ENCODE results near the gene KBTBD13.
"Not testable (repeated sequence)": the region's sequence is repeated elsewhere in the genome, so short reads cannot be mapped to it uniquely, and the experiment has no call there.

KBTBD13 gene

DNA sequence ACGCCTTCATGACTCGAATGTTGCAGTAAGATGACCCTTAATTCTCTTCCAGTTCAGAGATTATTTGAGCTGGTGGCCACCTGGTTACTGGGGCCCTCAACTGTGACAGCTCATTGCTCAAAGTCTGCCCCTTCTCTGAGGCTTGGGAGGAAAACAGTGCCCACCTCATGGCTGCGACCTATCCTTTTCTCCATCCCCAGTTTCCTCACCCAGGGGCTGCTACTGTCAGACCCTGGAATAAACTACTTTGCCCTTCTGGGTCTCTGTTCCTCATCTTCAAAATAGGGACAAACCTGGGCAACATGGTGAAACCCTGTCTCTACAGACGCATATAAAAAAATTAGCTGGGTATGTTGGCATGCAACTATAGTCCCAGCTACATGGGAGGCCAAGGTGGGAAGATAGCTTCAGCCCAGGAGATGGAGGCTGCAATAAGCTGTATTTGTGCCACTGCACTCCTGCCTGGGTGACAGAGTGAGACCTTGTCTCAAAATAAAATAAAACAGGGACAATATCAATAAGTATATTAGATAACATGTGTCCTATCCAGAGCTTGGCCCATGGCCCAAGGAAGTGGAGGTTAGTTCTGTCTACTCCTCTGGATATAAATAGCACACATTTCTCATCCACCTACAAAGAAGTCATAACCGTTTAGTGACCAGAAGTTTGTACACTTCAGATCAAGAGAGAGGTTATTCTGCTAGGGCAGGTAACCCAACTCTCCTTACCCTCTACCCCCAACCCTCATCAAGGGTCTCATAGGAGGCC, 6.6 kb upstream of the KBTBD13 start:
- no peak for DNase-seq

DNA sequence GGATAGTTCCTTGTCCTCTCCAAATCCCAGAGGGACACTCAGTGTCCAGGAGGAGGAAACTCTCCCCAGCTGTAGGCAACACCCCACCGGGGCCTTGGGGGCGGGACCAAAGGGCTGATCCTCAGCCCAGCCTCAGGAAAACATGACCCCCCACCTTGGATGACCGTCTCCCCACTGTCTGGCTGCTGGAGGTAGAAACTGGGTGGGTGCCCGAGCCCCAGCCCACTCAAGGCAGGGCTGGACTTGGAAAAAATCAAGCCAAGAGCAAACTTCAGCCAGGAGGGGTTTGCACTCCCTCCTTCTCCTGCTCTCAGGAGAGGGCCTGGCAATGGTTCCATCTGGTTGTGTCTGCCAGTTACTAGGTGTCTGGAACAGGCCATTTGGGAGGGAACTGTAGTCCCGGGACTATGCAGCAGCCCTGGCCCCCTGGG, 5.2 kb upstream of the KBTBD13 start:
- DNase-seq: no peak

DNA sequence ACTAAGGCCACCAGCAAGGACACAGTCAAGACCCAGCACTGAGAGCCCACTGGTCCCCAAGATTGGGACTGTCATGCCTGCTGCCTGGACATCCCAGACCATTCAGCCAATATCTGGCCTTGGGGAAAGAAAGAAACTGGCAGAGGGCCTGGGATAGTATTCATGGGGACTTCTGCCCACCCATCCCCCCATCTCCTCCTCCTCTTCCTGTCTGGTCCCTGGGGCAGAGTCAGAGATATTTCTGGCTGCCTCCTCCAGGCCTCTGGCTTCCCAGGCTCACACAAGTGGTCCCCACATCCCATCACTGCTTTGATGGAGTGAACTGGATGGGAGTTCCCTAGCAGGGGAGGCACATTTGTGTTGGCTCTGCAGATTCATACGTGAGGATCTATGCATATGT, 4.5 kb upstream of the KBTBD13 start:
- DNase-seq: no peak

DNA sequence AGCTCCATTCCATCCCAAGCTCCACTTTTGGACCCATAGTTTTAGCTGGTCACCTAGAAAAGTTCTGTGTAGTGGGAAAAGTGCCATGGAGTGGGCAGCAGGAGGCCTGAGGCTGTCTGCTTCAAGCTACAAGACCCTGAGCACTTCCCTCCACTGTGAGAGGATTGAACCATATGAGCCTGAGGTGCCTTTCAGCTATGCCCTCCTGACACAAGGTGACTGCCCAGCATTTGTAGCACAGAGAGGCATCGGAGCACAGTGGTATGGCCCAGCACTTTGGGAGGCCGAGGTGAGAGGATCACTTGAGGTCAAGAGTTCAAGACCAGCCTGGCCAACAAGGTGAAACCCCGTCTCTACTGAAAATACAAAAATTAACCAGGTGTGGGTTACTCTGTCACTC, 3.9 kb upstream of the KBTBD13 start:
- no peak for DNase-seq

DNA sequence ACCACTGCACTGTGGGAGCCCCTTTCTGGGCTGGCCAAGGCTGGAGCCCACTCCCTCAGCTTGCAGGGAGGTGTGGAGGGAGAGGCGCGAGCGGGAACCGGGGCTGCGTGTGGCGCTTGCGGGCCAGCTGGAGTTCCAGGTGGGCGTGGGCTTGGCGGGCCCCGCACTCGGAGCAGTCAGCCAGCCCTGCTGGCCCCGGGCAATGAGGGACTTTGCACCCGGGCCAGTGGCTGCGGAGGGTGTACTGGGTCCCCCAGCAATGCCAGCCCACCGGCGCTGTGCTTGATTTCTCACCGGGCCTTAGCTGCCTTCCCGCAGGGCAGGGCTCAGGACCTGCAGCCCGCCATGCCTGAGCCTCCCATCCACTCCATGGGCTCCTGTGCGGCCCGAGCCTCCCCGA, 1.6 kb upstream of the KBTBD13 start:
- DNase-seq: not testable (repeated sequence)

DNA sequence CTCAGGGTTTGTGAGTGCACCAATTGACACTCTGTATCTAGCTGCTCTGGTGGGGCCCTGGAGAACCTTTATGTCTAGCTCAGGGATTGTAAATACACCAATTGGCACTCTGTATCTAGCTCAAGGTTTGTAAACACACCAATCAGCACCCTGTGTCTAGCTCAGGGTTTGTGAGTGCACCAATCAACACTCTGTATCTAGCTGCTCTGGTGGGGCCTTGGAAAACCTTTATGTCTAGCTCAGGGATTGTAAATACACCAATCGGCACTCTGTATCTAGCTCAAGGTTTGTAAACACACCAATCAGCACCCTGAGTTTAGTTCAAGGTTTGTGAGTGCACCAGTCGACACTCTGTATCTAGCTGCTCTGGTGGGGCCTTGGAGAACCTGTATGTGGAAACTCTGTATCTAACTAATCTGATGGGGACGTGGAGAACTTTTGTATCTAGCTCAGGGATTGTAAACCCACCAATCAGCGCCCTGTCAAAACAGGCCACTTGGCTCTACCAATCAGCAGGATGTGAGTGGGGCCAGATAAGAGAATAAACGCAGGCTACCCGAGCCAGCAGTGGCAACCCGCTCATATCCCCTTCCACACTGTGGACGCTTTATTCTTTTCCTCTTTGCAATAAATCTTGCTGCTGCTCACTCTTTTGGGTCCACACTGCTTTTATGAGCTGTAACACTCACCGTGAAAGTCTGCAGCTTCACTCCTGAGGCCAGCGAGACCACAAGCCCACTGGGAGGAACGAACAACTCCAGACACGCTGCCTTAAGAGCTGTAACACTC, 745 bp upstream of the KBTBD13 start:
- not testable (repeated sequence) for DNase-seq

DNA sequence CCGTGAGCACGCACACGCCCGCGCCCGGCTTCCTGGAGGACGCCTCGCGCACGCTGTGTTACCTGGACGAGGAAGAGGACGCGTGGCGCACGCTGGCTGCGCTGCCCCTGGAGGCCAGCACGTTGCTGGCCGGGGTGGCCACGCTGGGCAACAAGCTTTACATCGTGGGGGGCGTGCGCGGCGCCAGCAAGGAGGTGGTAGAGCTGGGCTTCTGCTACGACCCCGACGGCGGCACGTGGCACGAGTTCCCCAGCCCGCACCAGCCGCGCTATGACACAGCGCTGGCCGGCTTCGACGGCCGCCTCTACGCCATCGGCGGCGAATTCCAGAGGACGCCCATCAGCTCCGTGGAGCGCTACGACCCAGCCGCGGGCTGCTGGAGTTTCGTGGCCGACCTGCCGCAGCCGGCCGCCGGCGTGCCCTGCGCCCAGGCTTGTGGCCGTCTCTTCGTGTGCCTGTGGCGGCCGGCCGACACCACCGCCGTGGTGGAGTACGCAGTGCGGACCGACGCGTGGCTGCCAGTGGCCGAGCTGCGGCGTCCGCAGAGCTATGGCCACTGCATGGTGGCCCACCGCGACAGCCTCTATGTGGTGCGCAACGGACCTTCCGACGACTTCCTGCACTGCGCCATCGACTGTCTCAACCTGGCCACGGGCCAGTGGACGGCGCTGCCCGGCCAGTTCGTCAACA, 890 bp downstream of the KBTBD13 start:
- DNase-seq: no peak

DNA sequence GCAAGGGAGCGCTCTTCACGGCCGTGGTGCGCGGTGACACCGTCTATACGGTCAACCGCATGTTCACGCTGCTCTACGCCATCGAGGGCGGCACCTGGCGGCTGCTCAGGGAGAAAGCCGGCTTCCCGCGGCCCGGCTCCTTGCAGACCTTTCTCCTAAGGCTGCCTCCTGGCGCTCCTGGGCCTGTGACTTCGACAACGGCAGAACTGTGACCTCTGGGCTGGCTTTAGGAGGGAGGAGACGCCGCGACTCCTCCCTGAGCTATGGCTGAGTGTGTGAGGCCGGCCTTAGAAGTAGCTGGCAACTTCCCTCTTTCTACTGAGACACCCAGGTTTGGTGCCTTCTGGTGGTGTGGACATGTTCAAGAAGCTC, 1.4 kb downstream of the KBTBD13 start:
- peak; percentile 30 for DNase-seq

DNA sequence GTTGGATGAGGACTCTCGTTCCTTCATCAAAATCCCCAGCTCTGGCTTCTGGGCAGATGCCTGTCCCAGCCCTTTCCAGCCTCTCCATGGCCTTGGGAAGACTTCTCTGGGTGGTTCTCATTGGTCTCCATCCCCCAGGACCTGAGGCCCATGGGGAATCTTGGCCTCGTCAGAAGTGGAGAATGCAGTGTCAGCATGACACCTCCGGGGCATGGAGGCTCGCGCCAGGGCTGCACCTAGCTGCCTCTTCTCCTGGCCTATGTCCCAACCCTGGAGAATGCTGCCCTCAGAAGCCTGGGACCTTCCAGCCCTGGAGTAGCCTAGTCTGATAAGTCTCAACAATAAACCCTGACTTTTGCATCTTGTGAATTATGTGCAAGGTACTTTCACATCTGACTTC, 3.0 kb downstream of the KBTBD13 start:
- DNase-seq: no peak

DNA sequence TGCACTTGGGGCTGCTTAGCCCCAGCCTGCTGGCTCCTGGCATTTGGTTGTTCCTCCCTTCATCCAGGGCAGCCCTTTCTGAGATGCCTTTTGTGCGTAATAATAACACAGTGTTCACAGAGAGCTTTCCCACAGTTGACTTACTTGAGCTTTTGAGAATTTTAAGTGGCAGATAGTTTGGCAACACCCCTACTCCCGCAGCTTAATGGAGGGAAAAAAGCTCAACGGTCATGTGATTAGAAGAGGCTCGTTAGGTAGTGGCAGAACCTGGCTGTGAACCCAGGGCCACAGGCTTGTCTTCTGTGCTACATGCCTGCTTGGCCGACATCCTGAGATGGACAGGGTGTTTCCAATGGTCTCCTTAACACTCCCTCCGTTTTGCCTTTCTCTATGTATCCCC, 4.7 kb downstream of the KBTBD13 start:
- no peak for DNase-seq

DNA sequence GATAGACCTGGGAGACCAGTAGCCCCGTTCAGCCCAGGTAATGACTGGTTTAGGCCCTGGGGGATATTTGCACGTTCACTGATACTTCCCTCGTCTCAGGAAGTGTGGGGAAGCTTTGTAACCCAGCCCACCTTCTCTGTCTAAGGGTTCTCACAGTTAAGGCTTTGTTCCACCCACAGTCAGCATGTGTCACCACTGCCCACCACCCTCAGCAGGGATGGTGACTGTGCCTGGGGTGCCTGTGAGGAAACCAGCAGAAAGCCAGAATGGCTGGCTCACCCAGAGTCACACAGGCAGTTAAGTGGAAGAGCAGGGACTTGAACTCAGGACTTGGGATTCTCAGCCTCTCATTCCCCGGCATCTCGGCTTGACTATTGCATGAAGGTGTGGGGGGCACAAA, 5.2 kb downstream of the KBTBD13 start:
- no peak for DNase-seq

DNA sequence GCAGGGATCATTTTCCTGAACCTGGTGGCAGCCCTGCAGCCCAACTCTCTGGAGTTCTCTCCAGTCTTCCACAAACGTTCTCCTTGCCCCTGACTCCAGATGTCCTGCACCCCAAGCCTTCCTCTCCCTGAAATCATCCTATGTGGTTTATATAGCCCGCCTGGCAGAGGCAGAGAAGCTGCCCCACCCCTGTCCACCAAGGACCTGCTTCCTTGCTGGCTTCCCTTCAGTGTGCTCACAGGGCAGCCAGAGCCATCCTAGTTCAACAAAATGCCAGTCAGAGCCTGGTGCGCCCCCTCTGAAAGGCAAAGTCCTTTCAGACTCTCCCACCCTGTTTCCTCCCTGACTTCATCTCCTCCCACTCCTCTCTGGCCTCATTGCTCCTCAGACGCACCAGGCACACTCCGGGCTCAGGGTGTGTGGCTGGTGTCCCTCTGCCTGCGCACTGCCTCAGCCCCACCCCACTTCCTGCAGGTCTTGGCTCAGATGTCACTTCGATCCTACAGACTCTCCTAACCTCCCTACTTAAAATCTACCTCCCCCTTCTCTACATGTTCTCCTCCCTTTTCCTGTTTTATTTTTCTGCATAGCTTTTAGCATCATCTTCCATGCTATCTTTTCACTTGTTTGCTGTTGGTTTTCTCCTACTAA, 5.9 kb downstream of the KBTBD13 start:
- no peak for DNase-seq

DNA sequence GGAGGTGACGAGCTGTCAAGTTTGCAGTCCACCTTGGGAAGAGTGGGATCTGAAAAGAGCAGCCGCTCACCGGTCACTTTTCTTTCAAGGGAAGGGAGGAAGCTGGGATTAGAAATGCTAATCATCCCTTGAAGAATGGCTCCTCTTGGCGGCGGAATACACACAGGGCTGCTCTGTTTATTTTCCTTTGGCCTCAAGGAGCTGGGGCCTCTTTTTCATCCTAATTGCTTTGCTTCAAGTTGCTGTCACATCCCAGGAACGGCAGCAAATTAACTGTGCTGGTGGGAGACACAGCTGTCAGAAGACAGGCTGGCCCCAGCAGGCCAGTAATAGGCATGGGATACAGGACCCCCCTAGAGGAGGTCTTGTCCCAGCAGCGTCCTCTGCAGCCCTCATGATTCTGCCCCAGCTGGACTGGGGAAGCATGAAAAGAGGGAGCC, 6.7 kb downstream of the KBTBD13 start:
- no peak for DNase-seq

DNA sequence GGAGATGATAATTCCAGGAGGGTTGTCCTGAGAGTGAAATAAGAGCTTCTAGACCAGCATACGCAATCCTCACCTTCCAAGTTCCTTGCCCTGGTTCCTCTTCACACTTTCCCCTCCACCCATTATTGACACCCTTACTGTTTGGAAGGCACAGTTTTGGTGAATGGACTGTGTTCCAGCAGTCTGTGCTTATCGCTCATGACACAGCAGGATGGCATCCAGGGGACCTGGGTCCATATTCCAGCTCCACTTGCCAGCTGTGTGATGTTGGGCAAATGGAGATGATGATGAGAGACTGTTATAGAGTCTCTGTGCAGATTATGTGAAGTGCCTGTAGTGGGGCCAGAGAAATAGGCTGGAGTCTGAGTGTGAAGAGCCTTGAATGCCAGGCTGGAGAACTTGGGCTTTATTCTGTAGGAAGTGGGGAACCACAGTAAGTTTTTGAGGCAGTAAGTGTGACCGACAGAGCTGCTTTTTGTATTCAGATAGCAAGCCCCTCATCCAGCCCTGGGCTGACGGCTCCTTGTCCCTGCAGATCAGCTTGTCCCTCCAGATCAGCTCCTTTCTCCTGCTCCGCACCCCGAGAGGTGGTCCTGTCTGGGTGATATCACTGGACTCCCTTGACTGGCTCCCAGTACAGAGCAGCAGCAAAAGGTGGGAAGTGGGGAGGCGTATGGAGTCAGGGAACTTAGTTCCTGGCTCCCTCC, 8.1 kb downstream of the KBTBD13 start:
- DNase-seq: no peak

DNA sequence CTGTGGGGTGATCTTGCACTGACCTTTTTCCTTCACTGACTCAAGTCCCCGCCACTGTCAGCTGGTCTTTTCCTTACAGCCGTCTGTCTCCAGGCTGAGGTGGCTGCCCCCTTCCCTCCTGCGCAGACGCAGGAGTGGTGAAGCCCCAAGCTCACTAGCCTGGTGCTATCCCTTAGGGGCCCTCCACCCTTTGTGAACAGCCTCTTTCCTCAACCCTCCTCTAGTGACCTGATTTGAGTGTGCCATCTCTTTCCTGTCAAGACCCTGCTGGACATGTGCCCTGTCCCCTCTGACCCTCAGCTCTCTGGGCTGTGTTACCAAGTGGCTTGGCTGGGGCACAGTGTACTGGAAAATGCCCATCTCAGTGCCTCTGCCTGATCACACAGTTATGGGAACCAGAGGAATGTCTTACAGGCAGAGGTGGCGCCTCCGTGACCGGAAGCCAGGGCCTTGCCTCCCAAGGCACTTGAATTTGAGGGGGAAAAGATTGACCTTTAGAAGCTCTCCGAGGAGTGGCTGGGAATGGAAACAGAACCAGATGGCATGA, 8.7 kb downstream of the KBTBD13 start:
- DNase-seq: no peak

DNA sequence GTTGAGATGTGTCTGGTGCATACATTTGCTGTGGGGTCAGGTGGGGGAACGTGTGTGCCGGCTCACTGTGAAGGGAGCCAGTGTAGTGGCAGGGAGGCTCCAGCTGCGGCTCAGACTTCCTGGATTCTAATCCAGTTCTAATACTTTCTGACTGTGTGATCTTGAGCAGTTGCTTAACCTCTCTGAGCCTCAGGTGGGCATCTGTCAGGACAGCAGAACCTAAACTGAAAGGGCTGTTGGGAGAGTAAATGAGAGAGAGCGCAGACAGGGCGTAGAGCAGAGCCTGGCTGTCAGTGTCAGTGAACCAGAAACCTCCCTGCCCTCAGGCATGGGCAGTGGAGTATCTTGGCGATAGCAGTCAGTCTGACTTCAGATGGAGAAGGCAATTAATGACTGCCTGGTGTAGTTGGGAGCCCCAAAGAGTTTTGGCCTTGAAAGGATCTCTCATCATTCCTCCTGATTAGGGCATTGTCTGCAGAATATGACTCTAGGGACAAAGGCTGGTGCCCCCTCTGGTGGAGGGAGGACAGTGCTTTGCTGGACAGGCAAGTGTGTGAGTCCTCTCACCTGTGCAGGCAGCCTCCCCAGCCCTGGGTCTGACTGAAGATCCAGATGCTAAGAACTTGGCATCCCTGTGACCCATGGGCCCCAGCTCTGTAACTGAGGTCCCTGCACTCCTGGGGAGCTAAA, 9.6 kb downstream of the KBTBD13 start:
- no peak for DNase-seq

DNA sequence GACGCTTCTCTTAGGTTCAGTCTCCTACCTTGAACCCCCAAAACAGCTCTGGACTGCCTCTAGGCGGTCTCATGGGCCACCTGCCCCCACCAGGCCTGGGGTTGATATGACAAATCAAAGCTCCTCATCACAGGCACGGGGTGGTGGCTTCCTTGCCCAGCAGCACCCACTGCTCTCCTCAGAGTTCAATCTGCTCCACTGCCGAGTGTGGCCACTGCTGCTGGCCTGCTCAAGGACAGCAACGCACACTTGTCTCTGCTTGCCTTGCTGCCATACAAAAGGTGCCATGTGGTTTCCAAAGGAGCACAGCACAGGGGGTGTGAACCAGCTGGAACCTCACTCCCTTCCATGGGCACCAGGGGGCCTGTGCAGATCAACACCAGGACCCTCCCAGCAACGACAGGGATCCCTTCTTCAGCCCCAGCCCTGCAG, 10.2 kb downstream of the KBTBD13 start:
- DNase-seq: no peak

DNA sequence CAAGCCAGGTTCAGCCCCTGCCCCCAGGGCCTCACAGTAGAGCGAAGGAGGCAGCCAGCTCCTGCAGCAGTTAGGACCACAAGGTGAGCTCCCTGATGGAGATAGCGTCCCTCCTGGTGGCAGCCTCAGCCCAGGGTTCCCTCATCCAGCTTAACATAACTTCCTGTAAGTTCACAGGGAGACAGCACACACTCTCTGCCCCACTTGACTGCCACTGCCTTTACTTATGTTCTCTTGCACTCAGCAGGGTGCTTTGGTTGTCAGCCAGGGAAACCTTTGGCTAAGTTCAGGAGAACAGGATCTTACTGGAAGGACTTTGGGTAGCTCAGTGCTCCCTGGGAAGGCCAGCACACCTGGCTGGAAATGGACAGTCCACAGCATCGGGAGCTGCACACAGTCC, 10.9 kb downstream of the KBTBD13 start:
- DNase-seq: no peak

DNA sequence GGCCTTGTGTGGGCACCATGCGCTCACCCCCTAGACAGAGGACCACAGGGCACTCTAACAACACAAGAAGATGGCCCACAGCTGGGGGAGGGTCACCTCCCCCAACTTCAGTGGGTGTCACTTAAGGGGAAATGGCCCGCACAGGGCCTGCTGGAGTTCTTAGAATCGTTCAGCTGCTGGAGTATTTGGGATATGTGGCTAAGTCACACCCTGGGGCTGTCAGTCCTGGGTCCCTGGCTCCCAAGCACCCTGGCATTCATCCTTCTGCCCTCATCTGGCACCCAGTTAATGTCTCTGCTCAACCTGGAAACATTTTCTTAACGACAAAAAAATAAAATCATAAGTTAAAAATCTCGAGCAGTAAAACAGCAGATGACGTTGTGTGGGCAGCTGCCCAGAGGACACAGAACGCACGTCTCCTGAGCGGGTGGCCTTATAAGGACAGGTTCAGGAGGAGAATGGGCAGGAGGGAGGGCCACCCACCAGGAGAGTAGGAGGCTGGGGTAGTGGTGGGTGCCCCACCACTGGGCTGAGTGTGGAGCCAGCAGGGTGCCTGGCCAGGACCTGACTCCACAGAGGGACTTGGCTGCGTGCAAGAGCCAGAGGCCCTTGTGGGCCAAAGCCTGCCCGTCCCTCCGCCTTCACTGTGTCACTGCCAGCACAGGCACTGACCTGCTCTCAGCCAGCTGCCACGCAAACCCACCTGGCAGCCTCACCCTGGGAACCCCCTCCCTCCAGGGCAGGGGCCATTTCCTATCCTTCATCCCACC, 11.5 kb downstream of the KBTBD13 start:
- no peak for DNase-seq

DNA sequence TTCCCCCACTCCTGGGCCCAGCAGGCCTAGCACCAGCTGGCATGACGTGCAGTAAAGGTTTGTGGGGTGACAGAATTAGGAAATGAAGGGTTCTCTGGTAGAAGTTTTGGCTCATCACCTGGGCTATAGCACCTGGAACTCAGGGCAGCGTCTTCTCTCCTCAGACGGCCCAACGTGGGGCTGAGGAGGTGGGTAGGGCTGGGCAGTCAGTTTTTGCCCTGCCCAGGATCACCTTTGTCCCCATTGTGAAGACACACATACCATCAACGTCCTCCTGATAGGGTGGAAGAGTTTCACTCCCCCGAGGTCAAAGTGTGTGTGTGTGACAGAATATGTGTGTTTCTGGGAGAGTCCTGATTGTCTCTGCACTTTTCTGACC, 12.1 kb downstream of the KBTBD13 start:
- no peak for DNase-seq
